ENCODE data around the gene TXNRD1. TPM values are rescaled to one million over a fixed set of nuclear protein-coding genes. Genes with fewer than 3 reads are reported as not detected.

The TXNRD1 gene
- total and polyA plus RNA-seq, 2 of the 8 experiments (the other 6 are each of a cell fraction or from before 2014, with no cell fraction given) = 56.8 to 127 TPM

GRCh38 chr12:104374071-104374470 lies 158.5 kb downstream of the TXNRD1 start:
- no peak overlapping the region for H3K23ac ChIP-seq (ENCODE audit: insufficient read length)
- H3K4me1 ChIP-seq (replicated peaks in 1 of 4; ENCODE audit: control insufficient read depth in 3 of 4, insufficient read depth in 4 of 4, low read length in 3 of 4) = peaks cover 6 to 19% (median 14%) of the 10 kb centered on the region in 4 experiments; a peak in 6 of 7 replicates
- no peak overlapping the region for H2BK5ac ChIP-seq (ENCODE audit: low read depth, low read length)
- H3K18ac ChIP-seq (ENCODE audit: extremely low read depth, low read length) = no peak overlapping the region
- H3K79me2 ChIP-seq (ENCODE audit: control insufficient read depth in 1 of 2, insufficient read depth in 2 of 2, low read length in 2 of 2) = no peaks in the 10 kb centered on the region
- no peak overlapping the region for H2AFZ ChIP-seq (ENCODE audit: low read length)
- POLR2A ChIA-PET (ENCODE audit: partially characterized antibody) = interaction anchor here (1.1 to 1.5 kb wide), 2 partner anchors 23 to 84 kb away, joined by 3 read pairs; no protein-coding TSS in a partner anchor
- H2AK5ac ChIP-seq (ENCODE audit: low read depth, low read length) = no peak overlapping the region
- no peak overlapping the region for H2BK12ac ChIP-seq (ENCODE audit: low read depth, low read length)
- TF ChIP-seq SAP30 (IDR thresholded peaks at IDR 0.05; ENCODE audit: insufficient read depth, insufficient replicate concordance, low read length) = no peak
- TF ChIP-seq RBBP5 (IDR thresholded peaks at IDR 0.05; ENCODE audit: borderline replicate concordance, low read depth, low read length) = no peak
- no peak for TF ChIP-seq POU5F1 (IDR thresholded peaks at IDR 0.05; ENCODE audit: low read depth, low read length)
- no peak for TF ChIP-seq RXRA (IDR thresholded peaks at IDR 0.05; ENCODE audit: insufficient read depth, low read depth, low read length)
- TF ChIP-seq HDAC2 (IDR thresholded peaks at IDR 0.05; ENCODE audit: borderline replicate concordance in 1 of 2, low read depth in 2 of 2, low read length in 2 of 2) = no peak
- TF ChIP-seq BACH1 (IDR thresholded peaks at IDR 0.05; ENCODE audit: low read length) = no peak
- TF ChIP-seq EGR1 (IDR thresholded peaks at IDR 0.05; ENCODE audit: borderline replicate concordance, low read depth, low read length) = no peak
- TF ChIP-seq CREB1 (IDR thresholded peaks at IDR 0.05) = no peak
- no peak for TF ChIP-seq TCF12 (IDR thresholded peaks at IDR 0.05; ENCODE audit: low read depth, low read length)
- no peak for TF ChIP-seq SUZ12 (IDR thresholded peaks at IDR 0.05; ENCODE audit: low read length)
- TF ChIP-seq SIRT6 (IDR thresholded peaks at IDR 0.05; ENCODE audit: low read length) = no peak
- no peak for TF ChIP-seq CHD2 (IDR thresholded peaks at IDR 0.05; ENCODE audit: low read length)
- TF ChIP-seq ASH2L (IDR thresholded peaks at IDR 0.05; ENCODE audit: low read length) = no peak
- no peak for TF ChIP-seq BRCA1 (IDR thresholded peaks at IDR 0.05; ENCODE audit: low read depth, low read length)
- no peak overlapping the region for H2BK120ac ChIP-seq (replicated peaks; ENCODE audit: low read depth, low read length)
- no peak overlapping the region for H3K4me3 ChIP-seq (ENCODE audit: extremely low read depth in 1 of 4, insufficient read depth in 2 of 4, low read depth in 3 of 4, low read length in 4 of 4)
- no peak overlapping the region for H3K56ac ChIP-seq (replicated peaks; ENCODE audit: insufficient read length, low read depth, low read length)
- FAIRE-seq (no peak), DNase-seq (ENCODE audit: low read depth in 1 of 2, low spot score in 2 of 2) (no peak)
- H3K4ac ChIP-seq (replicated peaks; ENCODE audit: insufficient read length, low read depth, low read length) = no peak overlapping the region
- H4K8ac ChIP-seq (ENCODE audit: extremely low read depth, insufficient read depth, low read length) = no peak overlapping the region
- H2BK20ac ChIP-seq (ENCODE audit: low read length) = no peak overlapping the region
- no peak overlapping the region for H3K14ac ChIP-seq (ENCODE audit: insufficient read length)
- no peak overlapping the region for H4K91ac ChIP-seq (replicated peaks; ENCODE audit: insufficient read length, low read length)
- 95% methylated on average over 2 of the region's 2 CpGs; no CpG with 5 or more reads in 1 of the 2 experiments for whole genome bisulfite sequencing, 2 experiments (ENCODE audit: extremely low coverage in 1 of 2, insufficient coverage in 1 of 2, insufficient read length in 1 of 2, insufficient replicate concordance in 2 of 2, low coverage in 1 of 2, low lambda C conversion rate in 2 of 2, missing lambda C conversion rate in 1 of 2)
- no peak overlapping the region for H4K5ac ChIP-seq (ENCODE audit: insufficient read length, low read depth, low read length)
- no peak overlapping the region for H3K4me2 ChIP-seq (ENCODE audit: insufficient read depth in 1 of 2, low read depth in 2 of 2, low read length in 2 of 2)
- H3K23me2 ChIP-seq (ENCODE audit: low read depth, low read length) = no peaks in the 10 kb centered on the region; the same call in 1 of the 2 replicates
- no peaks in the 10 kb centered on the region for H3K27me3 ChIP-seq (replicated peaks in 1 of 4; ENCODE audit: control insufficient read depth in 3 of 4, extremely low read depth in 1 of 4, insufficient read depth in 3 of 4, low read length in 3 of 4)
- CTCF ChIA-PET (ENCODE audit: partially characterized antibody) = interaction anchor here (0.5 to 3.8 kb wide), 6 partner anchors 8 to 665 kb away, joined by 3 to 17 read pairs (median 3); no protein-coding TSS in a partner anchor
- no peaks in the 10 kb centered on the region for H3K79me1 ChIP-seq (ENCODE audit: low read depth, low read length)
- no peak overlapping the region for H3K9ac ChIP-seq (replicated peaks in 1 of 4; ENCODE audit: extremely low read depth in 1 of 4, low read depth in 3 of 4, low read length in 3 of 4)
- no peaks in the 10 kb centered on the region for H3K36me3 ChIP-seq (ENCODE audit: control insufficient read depth in 2 of 4, insufficient read depth in 4 of 4, low read length in 3 of 4)
- H3K27ac ChIP-seq (ENCODE audit: low read depth, low read length) = no peak overlapping the region
- no peak overlapping the region for H2BK15ac ChIP-seq (ENCODE audit: low read length)
- H4K20me1 ChIP-seq (replicated peaks in 1 of 2; ENCODE audit: control insufficient read depth in 1 of 2, insufficient read depth in 2 of 2, low read length in 2 of 2) = no peaks in the 10 kb centered on the region
- peaks cover 9 to 11% of the 10 kb centered on the region in 2 experiments for H3K9me3 ChIP-seq (ENCODE audit: insufficient read depth in 2 of 2, low read depth in 1 of 2, low read length in 1 of 2)

Measured in H1 (cell line).